Measurements from ENCODE around the gene GALNT8.

GALNT8 gene

GRCh38 chr12:4802841-4803240 is 82.6 kb downstream of the GALNT8 start:
- DNase-seq = no peak

GRCh38 chr12:4806439-4807115 is 86.4 kb downstream of the GALNT8 start:
- DNase-seq = no peak

GRCh38 chr12:4807116-4807783 is 87.0 kb downstream of the GALNT8 start:
- DNase-seq = no peak

- no peak for DNase-seq
Measured at GRCh38 chr12:4807813-4808212, 87.6 kb downstream of the GALNT8 start.

GRCh38 chr12:4809013-4809448 is 88.8 kb downstream of the GALNT8 start:
- DNase-seq = no peak

GRCh38 chr12:4809449-4810218 is 89.4 kb downstream of the GALNT8 start:
- DNase-seq = no peak

GRCh38 chr12:4810219-4810671 is 90.0 kb downstream of the GALNT8 start:
- DNase-seq = no peak

GRCh38 chr12:4812624-4813327 is 92.6 kb downstream of the GALNT8 start:
- no peak for DNase-seq

- no peak for DNase-seq
Measured at GRCh38 chr12:4813741-4814140, 93.5 kb downstream of the GALNT8 start.

GRCh38 chr12:4814485-4814884 is 94.3 kb downstream of the GALNT8 start:
- DNase-seq = no peak

- no peak for DNase-seq
Measured at GRCh38 chr12:4816744-4817525, 96.7 kb downstream of the GALNT8 start.

GRCh38 chr12:4817880-4818279 is 97.7 kb downstream of the GALNT8 start:
- no peak for DNase-seq

GRCh38 chr12:4819654-4820053 is 99.5 kb downstream of the GALNT8 start:
- DNase-seq = no peak

- DNase-seq = no peak
Measured at GRCh38 chr12:4820971-4821370, 100.8 kb downstream of the GALNT8 start.
